HAP-1 (cell line): Measurements from ENCODE around the gene STK39.

ENCODE experiments used
- DNase-seq, 2 experiments: peaks; one replicate each; pipeline ENCODE4 v3.0.0-alpha.2; 2016 to 2020; ENCODE audit warnings: low spot score in 2 of 2
- H3K27me3 ChIP-seq: fragments of 250-450 bp; sonication (Bioruptor Pico); 2 replicates; pipeline ENCODE4 v1.5.1; 2020; ENCODE audit warnings: low read depth, mild to moderate bottlenecking, moderate library complexity
- H3K36me3 ChIP-seq: fragments of 250-450 bp; sonication (Bioruptor Pico); replicated peaks from 2 replicates; pipeline ENCODE4 v1.5.1; 2020; ENCODE audit warnings: mild to moderate bottlenecking
- H3K4me1 ChIP-seq: fragments of 250-450 bp; sonication (Bioruptor Pico); 2 replicates; pipeline ENCODE4 v1.5.1; 2020; ENCODE audit warnings: mild to moderate bottlenecking
- H3K4me3 ChIP-seq: fragments of 250-450 bp; sonication (Bioruptor Pico); 2 replicates; pipeline ENCODE4 v1.5.1; 2020; ENCODE audit warnings: mild to moderate bottlenecking, moderate library complexity
- H3K9me3 ChIP-seq: fragments of 250-450 bp; sonication (Bioruptor Pico); 2 replicates; pipeline ENCODE4 v1.5.1; 2020; ENCODE audit warnings: mild to moderate bottlenecking, moderate library complexity
- in situ Hi-C: fragments of 300-500 bp; cut with MboI; formaldehyde crosslinking; loops from 3 replicates; pipeline ENCODE4 v1.14.3; 2020; ENCODE audit warnings: low sequenced_read_pairs, inconsistent platforms, mixed read lengths

STK39 gene

DNA sequence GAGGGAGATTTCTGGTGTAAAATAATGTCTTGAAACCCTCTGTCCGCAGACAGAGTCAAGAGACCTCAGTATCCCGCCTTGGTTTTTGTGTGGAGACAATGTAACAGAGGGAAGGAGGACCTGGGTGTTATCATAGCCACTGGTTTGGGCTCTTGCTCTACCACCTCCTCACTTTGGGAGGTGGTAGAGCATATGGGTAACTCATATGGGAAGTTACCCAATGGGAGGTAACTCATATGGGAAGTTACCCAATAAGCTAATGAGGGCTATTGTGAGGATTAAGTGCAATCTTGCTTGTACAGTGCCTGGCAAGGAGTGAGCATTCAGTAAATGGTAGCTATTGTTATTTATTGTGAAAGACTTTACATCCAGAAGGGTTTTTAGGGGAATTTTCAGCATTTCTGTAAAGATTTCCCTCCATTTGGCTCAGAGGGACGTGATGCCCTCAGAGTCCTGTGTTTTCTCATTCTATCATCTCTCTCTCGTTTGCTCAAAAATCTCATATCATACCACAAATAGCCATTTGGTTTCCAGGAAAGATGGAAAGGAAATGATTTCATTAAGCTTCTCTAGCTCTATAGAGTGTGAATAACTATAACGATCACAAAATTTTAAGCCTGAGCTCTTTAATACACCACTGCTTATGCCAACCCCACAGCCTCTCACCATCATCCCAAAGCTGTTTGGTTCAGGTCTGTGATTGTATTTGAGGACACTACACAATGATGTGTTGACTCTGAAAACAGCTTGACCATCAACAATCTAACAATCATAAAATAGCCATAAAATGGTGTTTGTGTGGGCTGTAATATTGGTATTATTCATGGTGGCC is 307.7 kb downstream of the STK39 start:
- no peak for DNase-seq
- H3K4me3 ChIP-seq = no peak overlapping the region
- H3K4me1 ChIP-seq = peaks cover 5% of the 10 kb centered on the region; the same call in 1 of the 2 replicates
- no peaks in the 10 kb centered on the region for H3K9me3 ChIP-seq
- in situ Hi-C loops = no loop called here
- no peaks in the 10 kb centered on the region for H3K27me3 ChIP-seq
- H3K36me3 ChIP-seq = no peaks in the 10 kb centered on the region

DNA sequence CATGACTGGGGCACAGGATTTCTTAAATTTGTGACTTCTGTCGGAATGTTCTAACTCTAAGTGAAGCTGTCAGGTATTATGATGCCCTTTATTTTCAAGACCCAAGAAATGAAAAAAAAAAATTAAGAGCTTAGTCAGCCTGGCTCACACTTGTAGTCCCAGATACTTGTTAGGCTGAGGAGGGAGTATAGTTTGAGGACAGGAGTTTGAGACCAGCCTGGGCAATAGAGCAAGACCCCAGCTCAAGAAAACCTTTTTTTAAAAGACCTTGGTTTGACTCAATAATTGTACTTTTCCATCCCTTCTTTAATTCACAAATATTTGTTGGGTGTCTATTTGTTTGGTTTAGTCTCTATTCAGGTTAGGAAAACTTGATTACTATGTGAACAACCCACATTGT is 310.0 kb downstream of the STK39 start:
- H3K36me3 ChIP-seq = no peaks in the 10 kb centered on the region
- no peak for DNase-seq
- H3K4me3 ChIP-seq = no peak overlapping the region
- H3K9me3 ChIP-seq = no peaks in the 10 kb centered on the region
- no peaks in the 10 kb centered on the region for H3K4me1 ChIP-seq
- no peaks in the 10 kb centered on the region for H3K27me3 ChIP-seq
- in situ Hi-C loops = no loop called here

DNA sequence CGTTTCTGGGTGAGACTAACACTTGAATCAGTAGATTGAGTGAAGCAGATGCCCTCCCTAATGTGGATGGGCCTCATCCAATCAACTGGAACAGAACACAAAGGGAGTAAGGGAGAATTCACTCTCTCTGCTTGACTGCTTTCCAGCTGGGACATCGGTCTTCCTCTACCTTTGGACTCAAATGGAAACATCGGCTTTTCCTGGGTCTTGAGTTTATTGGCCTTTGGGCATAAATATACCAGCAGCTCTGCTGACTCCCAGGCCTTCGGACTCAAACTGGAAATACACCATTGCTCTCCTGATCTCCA is 311.6 kb downstream of the STK39 start:
- Histone ChIP-seq H3K9me3 (no peaks in the 10 kb centered on the region), H3K4me1 (no peaks in the 10 kb centered on the region), H3K27me3 (no peaks in the 10 kb centered on the region), H3K4me3 (no peak overlapping the region), H3K36me3 (no peaks in the 10 kb centered on the region)
- in situ Hi-C loops = no loop called here
- DNase-seq = no peak

DNA sequence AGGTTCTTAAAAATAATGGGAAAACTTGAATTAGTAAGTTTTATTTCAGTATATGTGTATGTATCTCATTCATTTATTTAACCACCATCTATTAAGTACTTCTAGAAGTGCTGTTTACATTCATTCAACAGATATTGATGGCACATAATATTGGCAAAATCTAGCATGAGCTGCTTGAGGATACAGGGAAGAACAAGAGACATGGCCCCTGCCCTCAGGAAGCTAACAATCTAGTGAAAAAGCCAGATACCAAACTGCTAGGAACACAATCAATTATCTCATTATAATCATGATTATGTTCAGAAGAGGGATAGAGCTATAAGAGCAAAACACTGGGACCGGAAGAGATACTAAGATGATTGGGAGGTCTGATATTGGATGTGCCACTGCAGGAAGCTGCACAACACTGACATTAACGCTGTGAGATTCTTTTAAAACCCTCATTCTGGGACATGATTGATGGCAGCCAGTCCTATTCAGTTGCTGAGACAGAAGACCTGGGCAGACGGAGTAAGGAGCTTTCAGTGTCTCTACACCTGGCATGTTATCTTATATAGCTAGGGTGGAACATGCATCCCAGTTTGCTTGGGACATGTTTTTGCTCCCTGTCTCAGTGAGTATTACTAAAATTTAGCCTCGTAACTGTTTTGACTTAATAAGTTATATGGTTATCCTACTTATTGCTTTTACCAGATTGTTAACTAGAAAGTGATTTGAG is 314.1 kb downstream of the STK39 start:
- H3K36me3 ChIP-seq = no peaks in the 10 kb centered on the region
- H3K27me3 ChIP-seq = no peaks in the 10 kb centered on the region
- DNase-seq = no peak
- H3K4me1 ChIP-seq = no peaks in the 10 kb centered on the region
- in situ Hi-C loops = no loop called here
- H3K9me3 ChIP-seq = no peaks in the 10 kb centered on the region
- no peak overlapping the region for H3K4me3 ChIP-seq

DNA sequence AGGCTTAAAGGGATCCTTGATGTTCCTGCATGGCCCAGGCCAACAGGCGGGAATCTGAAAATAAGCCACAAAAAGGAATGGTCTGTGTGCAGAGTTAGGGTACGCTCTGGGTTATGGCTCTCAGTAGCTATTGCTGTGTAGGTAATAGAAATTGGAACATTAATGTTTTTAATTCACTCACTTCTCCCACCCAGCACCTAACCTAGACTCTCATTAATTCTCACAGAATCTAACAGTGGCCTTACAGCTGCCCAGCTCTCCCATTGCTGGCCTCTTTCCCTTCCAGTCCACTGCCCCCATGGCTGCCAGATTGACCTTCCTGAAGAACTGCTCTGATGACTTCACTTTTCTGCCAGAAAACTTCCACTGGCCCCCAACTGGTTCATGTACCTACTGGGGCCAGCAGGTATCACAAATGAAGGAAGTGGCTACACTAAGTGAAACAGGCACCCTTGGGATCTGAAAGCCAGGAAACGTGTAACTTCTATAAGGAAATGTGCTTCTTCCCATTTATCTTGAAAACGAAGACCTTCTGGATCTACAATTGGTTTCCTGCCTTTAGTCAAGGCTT is 315.2 kb downstream of the STK39 start:
- in situ Hi-C loops = no loop called here
- no peaks in the 10 kb centered on the region for H3K9me3 ChIP-seq
- H3K27me3 ChIP-seq = no peaks in the 10 kb centered on the region
- H3K36me3 ChIP-seq = no peaks in the 10 kb centered on the region
- no peak overlapping the region for H3K4me3 ChIP-seq
- H3K4me1 ChIP-seq = no peaks in the 10 kb centered on the region
- DNase-seq = no peak

DNA sequence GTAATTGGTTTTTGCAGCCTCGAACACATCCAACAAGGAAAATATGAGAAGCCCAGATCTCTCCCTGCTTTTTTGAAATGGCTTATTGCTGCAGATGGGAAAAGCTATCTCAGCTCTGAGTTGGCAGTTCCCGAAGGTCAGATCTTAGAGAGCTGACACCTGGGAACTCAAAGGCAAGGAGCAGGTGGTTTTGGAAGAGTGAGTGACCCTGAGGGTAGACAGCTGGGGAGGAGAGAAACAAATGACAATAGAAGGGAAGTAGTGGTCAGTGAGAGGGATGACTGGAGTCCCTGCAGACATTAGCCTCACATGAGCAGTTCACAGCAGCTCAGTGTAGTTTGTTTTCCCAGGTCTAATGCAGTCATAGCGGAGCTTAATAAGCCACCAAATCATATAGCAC is 317.9 kb downstream of the STK39 start:
- Histone ChIP-seq H3K36me3 (no peaks in the 10 kb centered on the region), H3K27me3 (no peaks in the 10 kb centered on the region), H3K4me3 (no peak overlapping the region), H3K4me1 (no peaks in the 10 kb centered on the region), H3K9me3 (no peaks in the 10 kb centered on the region)
- in situ Hi-C loops = no loop called here
- no peak for DNase-seq

DNA sequence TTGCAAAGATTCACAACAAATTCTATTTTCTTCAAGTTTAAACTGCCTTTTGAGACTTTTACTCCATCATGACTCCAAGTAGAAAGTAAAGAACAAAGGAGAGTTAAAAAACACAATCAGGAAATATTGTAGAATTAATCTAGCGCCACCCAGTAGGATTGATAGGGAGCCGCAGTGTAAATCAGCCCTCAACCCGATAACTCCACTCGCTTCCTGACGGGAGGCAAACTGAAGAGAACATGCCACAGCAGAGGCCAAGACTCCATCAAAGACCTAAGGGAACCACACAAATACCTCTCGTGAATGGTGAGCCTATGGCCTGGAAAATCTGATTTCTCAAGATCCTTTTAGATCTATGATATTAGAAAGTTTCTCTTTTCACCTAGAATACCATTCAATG is 319.0 kb downstream of the STK39 start:
- in situ Hi-C loops = no loop called here
- no peaks in the 10 kb centered on the region for H3K27me3 ChIP-seq
- H3K4me1 ChIP-seq = no peaks in the 10 kb centered on the region
- no peak overlapping the region for H3K4me3 ChIP-seq
- 0 out of 2 replicates have a peak, but pooled peaks cover 3% of the 10 kb centered on the region for H3K9me3 ChIP-seq
- DNase-seq = no peak
- no peaks in the 10 kb centered on the region for H3K36me3 ChIP-seq

DNA sequence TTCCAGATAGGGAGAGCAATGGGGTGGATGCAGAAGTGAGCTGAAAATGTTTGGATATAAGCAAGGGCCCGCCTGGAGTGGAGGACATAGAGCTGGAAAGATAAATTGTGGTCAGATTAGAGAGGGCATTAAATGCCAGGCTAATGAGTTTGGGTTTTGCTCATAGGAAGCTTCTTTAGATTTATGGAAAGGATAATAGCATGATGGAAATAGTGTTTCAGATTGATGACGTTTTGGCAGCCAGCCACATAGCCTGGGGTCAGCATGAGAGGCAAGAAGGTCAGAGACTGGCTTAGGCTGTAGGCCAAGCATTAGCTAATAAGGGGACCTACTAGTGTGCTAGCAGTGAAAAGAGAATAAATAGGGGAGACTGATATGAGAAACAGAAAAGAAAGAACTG is 321.6 kb downstream of the STK39 start:
- Histone ChIP-seq H3K9me3 (0 out of 2 replicates have a peak, but pooled peaks cover 3% of the 10 kb centered on the region), H3K27me3 (no peaks in the 10 kb centered on the region), H3K4me3 (no peak overlapping the region), H3K36me3 (no peaks in the 10 kb centered on the region), H3K4me1 (no peaks in the 10 kb centered on the region)
- in situ Hi-C loops = no loop called here
- DNase-seq = peak in 1 of 2 experiments; percentile 22

DNA sequence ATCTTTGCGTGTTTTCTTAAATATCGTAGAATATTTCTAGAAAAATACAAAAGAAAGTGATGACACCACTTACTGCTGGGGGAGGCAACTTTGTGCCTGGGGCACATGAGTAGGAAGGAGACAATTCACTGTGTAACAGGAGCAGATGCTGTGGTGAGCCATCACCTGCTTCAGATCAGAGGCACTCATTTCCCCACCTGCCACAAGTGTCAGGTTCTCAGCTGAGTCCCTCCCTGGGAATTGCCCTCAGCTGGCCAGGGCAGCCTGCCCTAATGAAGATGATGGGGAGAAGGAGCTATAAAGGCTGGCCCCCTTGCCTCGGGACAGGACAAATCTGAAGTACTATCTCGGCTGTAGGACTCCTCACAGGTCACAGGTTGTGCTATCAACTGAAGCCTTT is 322.8 kb downstream of the STK39 start:
- Histone ChIP-seq H3K4me3 (no peak overlapping the region), H3K36me3 (no peaks in the 10 kb centered on the region), H3K27me3 (no peaks in the 10 kb centered on the region), H3K4me1 (no peaks in the 10 kb centered on the region), H3K9me3 (0 out of 2 replicates have a peak, but pooled peaks cover 3% of the 10 kb centered on the region)
- DNase-seq = no peak
- in situ Hi-C loops = no loop called here

DNA sequence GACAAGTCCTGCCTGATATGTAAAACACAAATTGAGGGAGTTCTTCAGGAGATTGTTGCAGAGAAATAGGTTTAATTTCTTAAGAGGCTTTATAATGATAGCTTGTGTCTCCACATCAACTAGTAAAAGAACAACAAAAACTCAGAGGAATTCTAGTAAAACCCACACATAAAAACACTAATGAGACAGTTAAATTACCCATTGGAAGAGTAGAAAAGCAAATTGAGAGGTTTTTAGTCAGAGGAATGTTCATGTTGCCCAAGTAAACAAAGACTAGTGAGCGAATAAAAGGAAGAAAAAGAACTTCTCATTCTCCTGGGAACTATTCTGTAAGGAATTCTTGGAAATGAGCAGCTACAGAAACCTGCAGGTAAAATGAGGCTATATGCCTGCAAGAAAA is 330.6 kb downstream of the STK39 start:
- H3K36me3 ChIP-seq = no peaks in the 10 kb centered on the region
- in situ Hi-C loops = no loop called here
- DNase-seq = peak in 1 of 2 experiments; percentile 78

DNA sequence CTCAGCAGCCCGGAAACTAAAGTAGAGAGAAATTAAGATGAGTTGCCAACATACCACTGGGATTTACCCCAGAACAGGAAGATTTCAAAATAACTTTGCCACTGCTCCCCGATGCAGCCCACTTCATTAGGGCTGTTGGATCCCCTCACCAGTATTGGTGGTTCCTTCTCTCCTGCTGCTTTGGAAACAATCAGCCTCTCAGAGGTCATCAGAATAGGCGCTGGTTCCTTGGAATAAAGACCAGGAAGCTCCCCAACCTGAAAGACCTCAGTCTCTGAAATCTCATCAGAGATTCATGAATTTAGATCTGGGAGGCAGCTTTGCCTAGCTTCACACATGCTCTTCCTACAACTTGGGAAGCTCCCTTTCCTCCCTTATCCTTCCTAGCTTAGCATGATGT is 332.4 kb downstream of the STK39 start:
- Histone ChIP-seq H3K9me3 (0 out of 2 replicates have a peak, but pooled peaks cover 4% of the 10 kb centered on the region), H3K27me3 (no peaks in the 10 kb centered on the region), H3K4me1 (peaks cover 15% of the 10 kb centered on the region), H3K36me3 (no peaks in the 10 kb centered on the region), H3K4me3 (no peak overlapping the region)
- no peak for DNase-seq
- in situ Hi-C loops = no loop called here

More for the DNA sequence above, 330.6 kb downstream of the STK39 start:
- H3K27me3 ChIP-seq = no peaks in the 10 kb centered on the region
- H3K4me3 ChIP-seq = no peak overlapping the region
- H3K9me3 ChIP-seq = 0 out of 2 replicates have a peak, but pooled peaks cover 2% of the 10 kb centered on the region
- peaks cover 15% of the 10 kb centered on the region for H3K4me1 ChIP-seq

DNA sequence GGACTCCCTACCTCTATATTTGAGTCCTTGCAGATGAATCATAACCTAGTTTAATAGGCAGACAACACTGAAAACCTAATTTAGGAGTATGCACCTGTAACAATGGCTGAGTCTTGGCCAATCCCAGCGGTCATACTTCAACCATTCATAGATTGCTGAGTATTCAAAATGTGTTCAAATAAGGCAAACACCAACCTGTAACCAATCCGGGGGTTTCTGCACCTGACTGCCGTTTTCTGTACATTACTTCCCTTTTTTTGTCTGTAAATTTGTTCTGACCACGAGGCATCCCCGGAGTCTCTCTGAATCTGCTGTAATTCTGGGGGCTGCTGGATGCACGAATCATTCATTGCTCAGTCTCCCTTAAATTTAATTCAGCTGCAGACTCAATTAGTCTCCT is 338.6 kb downstream of the STK39 start:
- Histone ChIP-seq H3K9me3 (0 out of 2 replicates have a peak, but pooled peaks cover 4% of the 10 kb centered on the region), H3K27me3 (peaks cover 4% of the 10 kb centered on the region; the same call in 1 of the 2 replicates), H3K4me1 (no peaks in the 10 kb centered on the region), H3K36me3 (no peaks in the 10 kb centered on the region), H3K4me3 (no peak overlapping the region)
- in situ Hi-C loops = no loop called here
- no peak for DNase-seq

DNA sequence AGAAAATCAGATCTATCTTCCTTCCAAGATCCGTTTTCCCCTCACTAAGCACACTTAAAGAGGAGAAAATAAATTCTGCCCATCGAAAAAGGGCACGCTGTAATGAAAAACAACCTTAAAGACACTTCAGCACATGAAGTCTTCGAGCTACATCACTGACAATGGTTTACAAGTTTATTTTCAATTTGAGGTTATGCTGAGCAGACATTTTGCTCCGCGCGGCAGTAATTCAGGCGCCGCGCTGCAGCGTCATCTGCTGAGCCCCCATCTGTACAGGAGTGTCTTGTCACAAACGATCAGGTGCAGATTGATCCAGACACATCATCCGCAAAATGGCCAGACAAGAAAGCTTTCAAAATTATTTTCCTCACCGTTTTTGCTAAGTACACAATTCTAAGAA is 341.7 kb downstream of the STK39 start:
- in situ Hi-C loops = no loop called here
- no peak overlapping the region for H3K4me3 ChIP-seq
- H3K36me3 ChIP-seq = no peaks in the 10 kb centered on the region
- H3K9me3 ChIP-seq = no peaks in the 10 kb centered on the region
- no peaks in the 10 kb centered on the region for H3K4me1 ChIP-seq
- no peak for DNase-seq
- peaks cover 4% of the 10 kb centered on the region; the same call in 1 of the 2 replicates for H3K27me3 ChIP-seq
